Activated CD4-positive, alpha-beta T cell treated with anti-CD3 and anti-CD28 coated beads for 1 hour (primary cell): ENCODE data around the gene VAMP8.
"Not testable (repeated sequence)": the region's sequence is repeated elsewhere in the genome, so short reads cannot be mapped to it uniquely, and the experiment has no call there.

Source experiments
- DNase-seq: peaks from one replicate; pipeline ENCODE4 v3.0.0-alpha.2; 2020

VAMP8 gene

DNA sequence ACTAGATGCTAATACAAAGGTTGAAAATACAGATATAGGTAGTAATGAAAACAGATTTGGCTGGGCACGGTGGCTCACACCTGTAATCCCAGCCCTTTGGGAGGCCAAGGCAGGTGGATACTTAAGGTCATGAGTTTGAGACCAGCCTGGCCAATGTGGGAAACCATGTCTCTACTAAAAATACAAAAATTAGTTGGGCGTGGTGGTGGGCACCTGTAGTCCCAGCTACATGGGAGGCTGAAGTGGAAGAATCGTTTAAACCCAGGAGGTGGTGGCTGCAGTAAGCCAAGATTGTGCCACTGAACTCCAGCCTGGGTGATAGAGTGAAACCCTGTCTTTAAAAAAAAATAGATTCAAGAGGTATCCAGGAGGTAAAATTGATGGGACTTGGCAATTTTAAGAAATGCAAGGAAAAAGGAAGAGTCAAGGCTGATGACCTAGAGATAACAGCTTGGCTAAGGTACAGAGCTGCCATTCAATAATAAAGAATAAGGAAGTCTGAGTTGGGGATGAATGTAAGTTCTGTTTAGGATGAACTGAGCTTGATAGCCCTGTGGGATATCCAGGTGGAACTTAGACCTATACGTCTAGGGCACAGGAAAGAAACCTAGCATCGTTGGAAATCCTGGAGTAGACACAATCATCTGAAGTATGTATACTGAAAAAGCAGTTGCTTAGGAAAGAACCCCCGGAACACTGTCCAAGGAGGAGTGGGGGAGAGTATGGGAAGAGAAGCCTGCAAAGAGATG, 29.4 kb upstream of the VAMP8 start:
- no peak for DNase-seq

- no peak for DNase-seq
These were observed 28.8 kb upstream of the VAMP8 start for GRCh38 chr2:85548608-85548900.

GRCh38 chr2:85549095-85549494, 28.3 kb upstream of the VAMP8 start:
- DNase-seq: no peak

DNA sequence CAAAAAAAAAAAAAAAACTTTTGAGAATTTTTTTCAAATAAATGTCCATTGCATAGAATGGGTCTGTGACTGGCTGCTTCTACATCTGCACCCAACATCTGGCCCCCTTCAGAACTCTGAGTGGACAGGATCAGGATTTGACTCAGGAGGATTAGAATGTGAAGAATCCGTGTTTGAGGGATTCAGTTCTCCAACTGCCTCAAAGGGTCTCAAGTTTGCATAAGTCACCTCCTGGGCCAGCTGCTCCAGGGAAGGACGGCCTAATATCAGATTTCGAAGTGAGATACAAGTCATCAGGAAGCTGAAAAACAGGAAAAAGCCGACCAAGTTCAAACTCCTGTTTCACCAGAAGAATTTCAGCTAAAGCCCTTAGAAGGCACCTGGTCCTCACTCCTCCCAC, 27.6 kb upstream of the VAMP8 start:
- no peak for DNase-seq

DNA sequence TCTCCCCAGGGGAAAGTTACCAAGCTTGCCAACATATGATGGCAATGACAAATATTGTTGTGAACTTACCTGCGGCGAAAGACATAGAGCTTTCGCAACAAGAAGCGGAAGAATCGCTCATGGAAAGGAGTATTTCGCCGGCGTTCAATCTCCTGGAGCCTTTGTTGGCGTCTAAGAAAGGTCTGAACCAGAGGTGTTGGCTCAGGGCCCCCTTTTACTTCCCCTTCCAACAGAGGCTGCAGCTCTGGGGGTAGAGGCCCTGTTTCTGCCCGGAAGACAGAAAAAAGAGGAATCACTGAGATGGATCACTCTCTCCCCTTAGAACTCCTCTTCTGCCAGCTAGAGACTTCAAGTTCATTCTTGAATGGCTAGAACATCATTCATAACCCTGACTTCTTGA, 26.9 kb upstream of the VAMP8 start:
- DNase-seq: no peak

- DNase-seq: peak; percentile 83
These were observed 25.4 kb upstream of the VAMP8 start for GRCh38 chr2:85551698-85552678.

GRCh38 chr2:85553184-85553583, 24.2 kb upstream of the VAMP8 start:
- no peak for DNase-seq

GRCh38 chr2:85554980-85555612, 22.3 kb upstream of the VAMP8 start:
- DNase-seq: no peak

DNA sequence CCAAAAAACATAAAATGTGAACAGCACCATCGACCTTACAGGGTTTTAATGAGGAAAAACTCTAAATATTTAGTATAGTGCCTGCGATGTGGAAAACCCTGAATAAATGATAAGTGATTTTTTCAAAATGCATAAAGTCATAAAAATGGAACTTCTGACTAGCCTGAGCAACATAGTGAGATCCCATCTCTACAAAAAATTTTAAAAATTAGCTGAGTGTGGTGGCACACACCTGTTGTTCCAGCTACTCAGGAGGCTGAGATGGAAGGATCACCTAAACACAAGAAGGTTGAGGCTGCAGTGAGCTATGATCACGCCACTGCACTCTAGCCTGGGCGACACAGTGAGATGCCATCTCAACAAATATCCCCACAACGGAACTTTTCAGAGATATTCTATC, 20.3 kb upstream of the VAMP8 start:
- no peak for DNase-seq

DNA sequence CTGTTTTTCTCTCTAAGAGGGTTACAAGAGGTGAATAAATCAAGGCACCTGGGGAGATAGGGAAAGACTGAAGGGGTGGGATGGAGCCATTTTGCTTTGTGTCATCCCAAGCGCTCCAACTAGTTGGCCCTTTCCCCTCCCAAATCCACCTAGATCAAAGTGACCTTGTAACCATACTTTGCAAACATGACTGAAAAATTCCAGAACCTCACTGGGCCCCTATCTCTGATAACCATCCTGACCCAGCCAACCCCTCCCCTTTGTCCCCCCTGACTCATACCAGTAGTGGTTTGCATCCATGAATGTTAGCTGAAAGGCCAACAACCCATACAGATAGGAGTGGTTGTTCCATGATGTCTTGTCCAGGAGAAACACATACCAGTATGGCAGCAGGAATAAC, 19.2 kb upstream of the VAMP8 start:
- DNase-seq: no peak

- DNase-seq: not testable (repeated sequence)
These were observed 17.0 kb upstream of the VAMP8 start for GRCh38 chr2:85560403-85560726.

DNA sequence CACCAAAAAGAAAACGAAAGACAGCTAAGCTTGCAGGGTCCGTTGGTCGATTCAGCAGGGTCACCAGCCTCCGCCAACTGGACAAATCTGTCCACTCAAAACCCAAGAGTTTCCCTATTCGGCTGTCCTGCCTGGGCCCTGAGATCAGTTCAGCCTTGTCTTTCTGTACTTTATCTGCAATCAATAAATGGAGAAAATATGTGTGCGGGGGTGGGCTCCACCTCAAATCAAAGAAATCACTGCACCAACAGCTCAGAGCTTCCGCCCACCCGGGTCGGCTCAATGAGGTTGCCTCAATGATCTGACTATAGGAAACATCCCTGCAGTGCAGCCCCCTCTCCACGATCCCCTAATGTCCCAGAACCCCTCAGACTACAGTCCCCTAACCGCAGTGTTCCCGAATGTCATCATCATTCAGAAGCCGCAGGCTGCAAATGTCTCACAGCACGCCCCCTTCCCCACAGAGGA, 16.5 kb upstream of the VAMP8 start:
- DNase-seq: no peak

DNA sequence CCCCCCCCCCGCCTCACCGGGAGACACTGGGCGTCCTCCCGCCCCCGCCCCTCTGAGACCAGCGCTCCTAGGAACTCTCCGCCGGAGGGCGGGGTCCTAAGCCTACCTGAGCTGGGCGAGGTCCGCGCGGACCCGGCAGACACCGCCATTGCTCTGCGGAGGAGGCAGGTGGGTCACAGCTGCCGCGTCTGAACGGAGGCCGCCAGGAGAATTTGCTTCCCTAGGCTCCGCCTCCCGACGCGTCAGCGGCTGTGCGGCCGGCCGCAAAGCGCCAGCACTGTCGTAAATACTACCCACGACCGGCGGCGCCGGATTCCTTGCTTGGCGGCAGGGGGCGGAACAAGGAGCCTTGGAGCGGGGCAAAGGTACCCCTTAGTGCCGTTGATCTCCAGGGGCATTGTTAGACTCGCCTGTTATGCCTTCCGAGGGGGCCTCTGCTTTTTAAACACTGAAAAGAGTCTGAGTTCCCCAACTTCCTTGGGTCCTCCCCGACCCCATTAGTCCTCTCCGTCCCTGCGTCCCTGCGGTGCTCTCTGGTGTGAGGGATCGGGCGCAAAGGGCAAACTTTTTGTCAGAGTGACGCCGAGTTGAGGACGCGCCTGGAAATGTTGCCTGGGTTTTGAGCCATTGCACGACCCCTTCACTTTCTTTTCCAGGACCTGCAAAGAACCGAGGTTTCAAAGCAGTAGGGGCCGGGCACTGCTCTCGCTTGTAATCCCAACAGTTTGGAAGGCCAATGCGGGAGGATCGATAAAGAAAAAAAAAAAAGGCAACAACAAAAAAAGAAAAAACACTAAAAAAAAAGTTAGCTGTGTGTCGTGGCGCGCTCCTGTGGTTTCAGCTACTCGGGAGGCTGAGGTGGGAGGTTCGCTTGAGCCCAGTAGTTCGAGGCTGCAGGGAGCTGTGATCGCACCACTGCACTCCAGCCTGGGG, 15.8 kb upstream of the VAMP8 start, which contains the start of gene GGCX:
TSS of gene GGCX (minus strand) at position 214 of the 933 bp plus-strand sequence. CDS start at position 149, 65 bp downstream.
- peak; percentile 92 for DNase-seq

DNA sequence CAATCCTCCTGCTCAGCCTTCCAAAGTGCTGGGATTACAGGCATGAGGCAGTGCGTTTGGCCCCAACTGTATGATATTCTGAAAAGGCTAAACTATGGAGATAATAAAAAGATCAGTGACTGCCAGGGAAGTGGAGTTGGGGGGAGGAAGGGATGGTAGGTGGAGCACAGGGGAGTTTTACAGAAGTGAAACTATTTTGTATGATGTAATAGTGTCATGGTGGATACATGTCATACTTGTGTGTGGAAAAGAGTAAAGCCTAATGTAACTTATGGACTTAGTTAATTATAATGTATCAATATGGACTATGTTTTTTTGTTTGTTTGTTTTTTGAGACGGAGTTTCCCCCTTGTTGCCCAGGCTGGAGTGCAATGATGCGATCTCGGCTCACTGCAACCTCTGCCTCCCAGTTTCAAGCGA, 13.2 kb upstream of the VAMP8 start:
- DNase-seq: no peak

DNA sequence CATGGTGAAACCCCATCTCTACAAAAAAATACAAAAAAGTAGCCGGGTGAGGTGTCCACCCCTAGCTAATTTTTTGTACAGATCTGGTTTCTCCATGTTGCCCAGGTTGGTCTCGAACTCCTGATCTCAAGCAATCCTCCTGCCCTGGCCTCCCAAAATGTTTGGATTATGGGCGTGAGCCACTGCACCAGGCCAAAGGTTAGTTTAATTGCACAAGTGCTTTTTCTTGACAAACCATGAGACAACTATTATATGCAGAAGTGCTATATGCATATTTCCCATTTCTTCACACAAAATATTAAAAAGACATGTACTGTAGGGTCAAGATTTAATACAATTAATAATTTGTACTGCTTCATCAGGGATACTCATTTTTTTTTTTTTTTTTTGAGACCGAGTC, 11.1 kb upstream of the VAMP8 start:
- no peak for DNase-seq

DNA sequence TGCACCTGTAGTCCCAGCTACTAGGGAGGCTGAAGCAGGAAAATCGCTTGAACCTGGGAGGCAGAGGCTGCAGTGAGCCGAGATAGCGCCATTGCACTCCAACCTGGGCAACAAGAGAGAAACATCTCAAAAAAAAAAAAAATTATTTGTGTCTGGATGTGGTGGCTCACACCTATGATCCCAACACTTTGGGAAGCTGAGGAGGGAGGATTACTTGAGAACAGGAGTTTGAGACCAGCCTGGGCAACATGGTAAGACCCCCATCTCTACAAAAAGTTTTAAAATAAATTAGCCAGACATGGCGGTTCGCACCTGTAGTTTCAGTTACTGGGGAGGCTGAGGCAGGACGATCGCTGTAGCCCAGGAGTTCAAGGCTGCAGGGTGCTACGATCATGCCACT, 1.6 kb upstream of the VAMP8 start:
- DNase-seq: no peak

DNA sequence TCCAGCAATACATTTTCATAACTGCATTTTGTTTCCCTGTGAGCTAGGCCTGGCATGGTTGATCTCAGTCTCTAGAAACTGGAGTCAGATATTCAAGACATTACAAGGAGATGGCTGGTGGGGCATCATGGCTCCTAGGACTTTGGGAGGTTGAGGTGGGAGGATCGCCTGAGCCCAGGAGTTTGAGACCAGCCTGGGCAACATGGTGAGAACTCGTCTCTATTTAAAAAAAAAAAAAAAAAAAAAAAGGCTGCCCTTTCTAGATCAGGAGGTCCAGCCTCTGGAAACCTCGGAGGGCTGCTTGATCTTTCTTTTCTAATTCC, 362 bp upstream of the VAMP8 start:
- no peak for DNase-seq

GRCh38 chr2:85578243-85579180, 1.1 kb downstream of the VAMP8 start:
- no peak for DNase-seq

GRCh38 chr2:85579266-85579935, 2.0 kb downstream of the VAMP8 start:
- no peak for DNase-seq

- no peak for DNase-seq
These were observed 2.8 kb downstream of the VAMP8 start for GRCh38 chr2:85580206-85580605.

DNA sequence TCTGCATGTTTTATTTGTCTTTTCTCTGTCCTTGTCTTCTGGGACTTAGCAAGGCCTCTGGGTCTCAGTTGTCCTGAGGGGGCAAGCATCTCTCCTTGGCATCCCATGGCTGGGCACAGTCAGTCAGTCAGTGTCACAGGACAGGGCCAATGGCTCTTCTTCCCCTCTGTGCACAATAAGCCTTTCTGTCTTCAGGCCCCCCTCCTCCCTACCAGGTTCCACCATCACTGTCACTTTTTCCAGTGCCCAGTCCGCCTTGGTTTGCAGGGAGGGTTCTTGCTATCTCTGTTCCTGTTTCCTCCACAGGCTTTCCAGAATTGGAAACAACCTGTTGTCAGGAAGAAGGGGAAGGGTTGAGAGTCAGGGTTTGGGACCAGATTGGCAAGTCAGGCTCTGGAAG, 5.1 kb downstream of the VAMP8 start:
- DNase-seq: no peak
